Effector memory CD4-positive, alpha-beta T cell (primary cell): Measurements from ENCODE around the gene SMPDL3B.

ENCODE experiments used
- DNase-seq, 3 donors: peaks; one replicate each; pipeline ENCODE4 v3.0.0-alpha.2; 2020
- H3K27ac ChIP-seq: 2 replicates; pipeline ENCODE4 v1.7.0; 2013; ENCODE audit warnings: mild to moderate bottlenecking, low read length, moderate library complexity; ENCODE audit not compliant: insufficient read depth, poor library complexity, severe bottlenecking
- H3K27me3 ChIP-seq: replicated peaks from 2 replicates; pipeline ENCODE4 v1.7.0; 2013; ENCODE audit warnings: mild to moderate bottlenecking, low read length; ENCODE audit not compliant: insufficient read depth, control insufficient read depth, poor library complexity, severe bottlenecking
- H3K36me3 ChIP-seq: 2 replicates; pipeline ENCODE4 v1.7.0; 2013; ENCODE audit warnings: mild to moderate bottlenecking, low read length, moderate library complexity; ENCODE audit not compliant: control insufficient read depth, insufficient read depth
- H3K4me1 ChIP-seq: 2 replicates; pipeline ENCODE4 v1.7.0; 2013; ENCODE audit warnings: low read length, mild to moderate bottlenecking; ENCODE audit not compliant: control insufficient read depth, insufficient read depth, poor library complexity, severe bottlenecking
- H3K4me3 ChIP-seq: 2 replicates; pipeline ENCODE4 v1.7.0; 2013; ENCODE audit warnings: low read length, low read depth, mild to moderate bottlenecking; ENCODE audit not compliant: insufficient read depth, poor library complexity, severe bottlenecking
- H3K9me3 ChIP-seq: 2 replicates; pipeline ENCODE4 v1.7.0; 2013; ENCODE audit warnings: mild to moderate bottlenecking, low read length, moderate library complexity; ENCODE audit not compliant: control insufficient read depth

Gene SMPDL3B

GRCh38 chr1:27938488-27938887 lies 3.7 kb downstream of the SMPDL3B start:
- Histone ChIP-seq H3K4me3 (no peak overlapping the region), H3K27ac (no peak overlapping the region), H3K4me1 (peaks cover 16% of the 10 kb centered on the region), H3K27me3 (no peaks in the 10 kb centered on the region), H3K9me3 (no peaks in the 10 kb centered on the region), H3K36me3 (no peaks in the 10 kb centered on the region)
- no peak for DNase-seq

DNA sequence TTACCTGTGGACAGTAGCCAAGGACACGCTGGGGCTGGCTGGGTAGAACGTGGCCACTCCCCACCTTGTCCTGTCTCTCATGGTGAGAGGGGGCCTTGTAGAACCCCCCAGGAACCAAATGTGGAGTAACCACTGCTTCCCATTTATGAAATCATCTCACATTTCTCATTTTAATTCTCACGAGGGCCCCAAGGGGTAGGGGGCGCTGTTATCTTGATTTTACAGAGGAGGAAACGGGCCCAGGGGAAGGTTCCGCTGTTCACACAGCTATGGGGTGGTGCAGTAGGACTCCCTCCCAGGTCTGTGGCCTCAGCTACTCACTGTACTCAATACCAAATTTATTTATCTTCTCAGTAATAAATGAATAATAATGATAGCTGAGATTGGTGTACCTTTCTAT lies 5.5 kb downstream of the SMPDL3B start:
- peaks cover 23% of the 10 kb centered on the region for H3K4me1 ChIP-seq
- DNase-seq = peak; percentile 29 to 58 (median 50)
- no peaks in the 10 kb centered on the region for H3K27me3 ChIP-seq
- no peak overlapping the region for H3K27ac ChIP-seq
- H3K4me3 ChIP-seq = no peak overlapping the region
- H3K36me3 ChIP-seq = no peaks in the 10 kb centered on the region
- H3K9me3 ChIP-seq = no peaks in the 10 kb centered on the region

- Histone ChIP-seq H3K9me3 (no peaks in the 10 kb centered on the region), H3K4me3 (no peak overlapping the region), H3K4me1 (peaks cover 23% of the 10 kb centered on the region), H3K27ac (no peak overlapping the region), H3K36me3 (no peaks in the 10 kb centered on the region), H3K27me3 (no peaks in the 10 kb centered on the region)
- DNase-seq = no peak
Observed at GRCh38 chr1:27940870-27941560, 6.2 kb downstream of the SMPDL3B start.

GRCh38 chr1:27941671-27942540 lies 7.1 kb downstream of the SMPDL3B start:
- DNase-seq = no peak
- Histone ChIP-seq H3K4me3 (no peak overlapping the region), H3K27me3 (no peaks in the 10 kb centered on the region), H3K4me1 (peaks cover 23% of the 10 kb centered on the region), H3K27ac (no peak overlapping the region), H3K36me3 (no peaks in the 10 kb centered on the region), H3K9me3 (no peaks in the 10 kb centered on the region)

DNA sequence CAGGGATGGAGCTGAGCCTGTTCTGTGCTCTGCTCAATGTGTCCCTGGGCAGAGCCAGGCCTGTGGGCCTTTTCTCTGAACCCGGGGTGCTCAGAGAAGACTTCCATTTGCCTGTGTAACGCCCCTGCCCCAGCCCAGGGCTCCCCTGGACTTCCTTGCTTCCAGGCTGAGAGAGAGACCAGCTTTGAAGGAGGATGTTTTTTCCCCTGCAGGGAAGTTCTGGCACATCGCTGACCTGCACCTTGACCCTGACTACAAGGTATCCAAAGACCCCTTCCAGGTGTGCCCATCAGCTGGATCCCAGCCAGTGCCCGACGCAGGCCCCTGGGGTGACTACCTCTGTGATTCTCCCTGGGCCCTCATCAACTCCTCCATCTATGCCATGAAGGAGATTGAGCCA lies 10.2 kb downstream of the SMPDL3B start:
- no peak for DNase-seq
- Histone ChIP-seq H3K4me3 (no peak overlapping the region), H3K27me3 (no peaks in the 10 kb centered on the region), H3K4me1 (peaks cover 23% of the 10 kb centered on the region), H3K27ac (no peak overlapping the region), H3K36me3 (no peaks in the 10 kb centered on the region), H3K9me3 (no peaks in the 10 kb centered on the region)

DNA sequence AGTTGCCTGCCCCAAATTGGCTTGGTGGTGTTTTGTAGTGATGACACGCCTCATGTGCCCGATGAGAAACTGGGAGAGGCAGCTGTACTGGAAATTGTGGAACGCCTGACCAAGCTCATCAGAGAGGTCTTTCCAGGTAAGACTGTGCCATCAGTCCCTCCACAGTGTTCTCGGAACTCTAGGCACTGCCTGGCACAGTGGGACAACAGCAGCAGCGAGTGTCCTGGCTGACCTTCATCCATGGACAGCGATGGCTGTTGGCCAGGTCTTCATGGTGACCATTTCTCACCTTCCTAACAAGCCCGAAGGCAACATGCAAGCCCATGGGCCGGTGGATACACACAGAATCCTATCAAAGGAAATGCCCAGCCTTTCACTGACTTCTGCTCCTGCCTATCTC lies 14.2 kb downstream of the SMPDL3B start:
- H3K4me1 ChIP-seq = peaks cover 7% of the 10 kb centered on the region
- H3K27me3 ChIP-seq = no peaks in the 10 kb centered on the region
- no peak overlapping the region for H3K27ac ChIP-seq
- no peaks in the 10 kb centered on the region for H3K36me3 ChIP-seq
- DNase-seq = no peak
- no peaks in the 10 kb centered on the region for H3K9me3 ChIP-seq
- H3K4me3 ChIP-seq = no peak overlapping the region

GRCh38 chr1:27951396-27951795 lies 16.6 kb downstream of the SMPDL3B start:
- DNase-seq = no peak
- no peaks in the 10 kb centered on the region for H3K4me1 ChIP-seq
- no peak overlapping the region for H3K27ac ChIP-seq
- H3K4me3 ChIP-seq = no peak overlapping the region
- H3K9me3 ChIP-seq = no peaks in the 10 kb centered on the region
- H3K27me3 ChIP-seq = no peaks in the 10 kb centered on the region
- no peaks in the 10 kb centered on the region for H3K36me3 ChIP-seq

DNA sequence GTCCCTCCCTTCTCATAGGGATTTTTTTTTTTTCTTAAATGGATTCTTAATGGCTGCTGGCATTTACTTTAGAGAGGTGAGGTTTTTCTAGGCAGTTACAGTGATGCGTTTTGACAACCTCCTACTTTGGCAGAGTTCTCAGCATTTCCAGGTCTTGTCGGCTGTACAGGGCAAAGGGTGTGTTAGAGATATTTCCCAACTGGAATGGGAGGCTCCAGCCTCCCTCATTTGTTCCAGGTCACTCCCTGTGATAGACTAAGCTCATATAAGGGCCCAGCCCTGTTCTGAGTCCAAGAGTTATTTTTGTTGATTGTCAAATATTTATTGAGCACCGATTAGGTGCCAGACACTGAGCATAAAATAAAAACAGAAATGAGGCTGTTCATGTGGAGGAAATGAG lies 17.3 kb downstream of the SMPDL3B start:
- Histone ChIP-seq H3K4me1 (no peaks in the 10 kb centered on the region), H3K36me3 (no peaks in the 10 kb centered on the region), H3K4me3 (no peak overlapping the region), H3K27ac (no peak overlapping the region), H3K27me3 (no peaks in the 10 kb centered on the region), H3K9me3 (no peaks in the 10 kb centered on the region)
- DNase-seq = no peak

- no peaks in the 10 kb centered on the region for H3K4me1 ChIP-seq
Observed at GRCh38 chr1:27954186-27954585, 19.4 kb downstream of the SMPDL3B start.

GRCh38 chr1:27955076-27955475 lies 20.3 kb downstream of the SMPDL3B start:
- H3K4me3 ChIP-seq = no peak overlapping the region
- no peaks in the 10 kb centered on the region for H3K36me3 ChIP-seq
- H3K4me1 ChIP-seq = no peaks in the 10 kb centered on the region
- no peaks in the 10 kb centered on the region for H3K9me3 ChIP-seq
- no peaks in the 10 kb centered on the region for H3K27me3 ChIP-seq
- DNase-seq = no peak
- H3K27ac ChIP-seq = no peak overlapping the region

More at GRCh38 chr1:27954186-27954585, 19.4 kb downstream of the SMPDL3B start:
- H3K9me3 ChIP-seq = no peaks in the 10 kb centered on the region
- H3K27me3 ChIP-seq = no peaks in the 10 kb centered on the region
- DNase-seq = no peak
- no peaks in the 10 kb centered on the region for H3K36me3 ChIP-seq
- H3K4me3 ChIP-seq = no peak overlapping the region
- no peak overlapping the region for H3K27ac ChIP-seq
